HFF-Myc (cell line): ENCODE results near the gene SLIT3.
"Not testable (repeated sequence)": the region's sequence is repeated elsewhere in the genome, so short reads cannot be mapped to it uniquely, and the experiment has no call there.

Source experiments
- DNase-seq: peaks from one replicate; pipeline ENCODE4 v3.0.0-alpha.2; 2011; ENCODE audit warnings: low read depth; ENCODE audit errors: extremely low read depth
- H3K4me3 ChIP-seq: replicated peaks from 2 replicates; pipeline ENCODE4 v1.5.1; 2011; ENCODE audit warnings: low read depth, mild to moderate bottlenecking, control low read depth, low read length
- CTCF ChIP-seq: IDR thresholded peaks from 2 replicates; pipeline ENCODE4 v1.5.1; 2012; ENCODE audit warnings: mild to moderate bottlenecking, low read depth, low read length, control low read depth; ENCODE audit errors: missing control alignments

SLIT3 gene

GRCh38 chr5:168637793-168638192, 663.1 kb downstream of the SLIT3 start:
- TF ChIP-seq CTCF, result no peak
- DNase-seq, result no peak
- H3K4me3 ChIP-seq, result no peak overlapping the region

- no peak overlapping the region for H3K4me3 ChIP-seq
- TF ChIP-seq CTCF, result no peak
- no peak for DNase-seq
Measured at GRCh38 chr5:168637281-168637680, 663.7 kb downstream of the SLIT3 start.

GRCh38 chr5:168630958-168631357, 670.0 kb downstream of the SLIT3 start:
- not testable (repeated sequence) for H3K4me3 ChIP-seq, DNase-seq

GRCh38 chr5:168624850-168625364, 676.0 kb downstream of the SLIT3 start:
- no peak for TF ChIP-seq CTCF
- no peak for DNase-seq
- H3K4me3 ChIP-seq, result no peak overlapping the region

GRCh38 chr5:168620807-168621206, 680.1 kb downstream of the SLIT3 start:
- no peak for DNase-seq
- no peak overlapping the region for H3K4me3 ChIP-seq
- TF ChIP-seq CTCF, result no peak

GRCh38 chr5:168614661-168615060, 686.3 kb downstream of the SLIT3 start:
- no peak for TF ChIP-seq CTCF
- no peak for DNase-seq
- H3K4me3 ChIP-seq, result no peak overlapping the region

GRCh38 chr5:168613996-168614395, 686.9 kb downstream of the SLIT3 start:
- no peak for DNase-seq
- no peak for TF ChIP-seq CTCF
- no peak overlapping the region for H3K4me3 ChIP-seq

GRCh38 chr5:168613396-168613795, 687.5 kb downstream of the SLIT3 start:
- H3K4me3 ChIP-seq, result no peak overlapping the region
- no peak for DNase-seq
- TF ChIP-seq CTCF, result no peak
